CD4-positive, alpha-beta T cell treated with Interleukin-17A for 1 hour (primary cell): ENCODE measurements around the gene HSD17B2.
"Not testable (repeated sequence)": the region's sequence is repeated elsewhere in the genome, so short reads cannot be mapped to it uniquely, and the experiment has no call there.

Experiments used
- DNase-seq: peaks from one replicate; pipeline ENCODE4 v3.0.0-alpha.2; 2020

HSD17B2 gene

DNA sequence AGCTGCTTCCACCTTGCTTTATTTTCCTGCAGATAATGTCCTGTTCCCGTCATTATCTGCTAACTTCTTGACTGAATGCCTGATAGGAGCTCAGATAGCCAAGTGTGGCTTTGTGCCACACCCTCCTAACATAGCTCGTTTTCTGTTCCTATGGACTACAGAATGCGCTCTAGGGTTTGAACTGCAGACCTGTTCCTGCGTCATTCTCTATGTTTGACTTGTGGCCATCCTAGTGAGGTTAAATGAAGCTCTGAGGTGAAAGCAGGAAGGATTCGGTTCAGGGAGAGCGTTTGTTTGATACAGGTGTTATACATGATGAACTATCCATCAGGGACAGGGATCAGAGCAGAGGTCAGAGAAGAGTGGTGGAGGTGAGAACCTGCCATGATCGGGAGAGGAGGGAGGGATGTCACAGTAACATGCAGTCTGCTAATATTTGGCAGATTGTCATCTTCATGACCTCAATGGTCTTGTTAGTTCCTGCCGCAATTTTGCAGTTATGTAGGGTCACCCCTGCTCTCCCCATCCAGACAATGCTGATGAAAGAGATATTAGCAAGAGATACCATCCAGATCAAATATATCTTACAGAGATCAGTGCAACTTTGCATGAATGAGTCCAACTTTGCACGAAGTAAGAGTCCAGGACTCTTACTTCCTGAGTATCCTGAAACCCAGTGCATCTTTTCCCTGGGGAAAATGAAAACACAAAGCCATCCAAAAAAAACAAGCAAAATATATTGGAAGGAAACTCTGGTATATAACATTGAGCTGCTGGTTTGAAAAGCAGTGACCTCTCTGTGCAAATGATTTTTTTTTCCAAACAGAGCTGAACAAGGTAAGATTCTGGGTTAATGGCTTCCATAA, 102.1 kb downstream of the HSD17B2 start:
- DNase-seq = no peak

DNA sequence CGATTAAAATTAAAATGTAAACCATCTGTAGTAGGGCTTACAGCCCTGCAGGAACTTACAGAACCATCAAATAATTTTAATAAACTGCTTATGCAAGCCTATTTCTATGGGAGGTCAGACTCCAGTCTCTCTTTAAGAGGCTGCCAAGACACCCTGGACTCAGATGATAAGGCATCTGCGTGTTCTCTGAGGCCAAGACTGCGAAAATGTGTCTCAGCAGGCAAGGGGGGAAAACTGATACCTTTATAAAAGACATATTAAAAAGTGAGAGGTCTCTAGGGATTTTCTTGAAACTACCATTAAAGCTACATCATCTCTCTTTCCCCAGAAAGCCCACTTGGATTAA, 102.7 kb downstream of the HSD17B2 start:
- DNase-seq = no peak

DNA sequence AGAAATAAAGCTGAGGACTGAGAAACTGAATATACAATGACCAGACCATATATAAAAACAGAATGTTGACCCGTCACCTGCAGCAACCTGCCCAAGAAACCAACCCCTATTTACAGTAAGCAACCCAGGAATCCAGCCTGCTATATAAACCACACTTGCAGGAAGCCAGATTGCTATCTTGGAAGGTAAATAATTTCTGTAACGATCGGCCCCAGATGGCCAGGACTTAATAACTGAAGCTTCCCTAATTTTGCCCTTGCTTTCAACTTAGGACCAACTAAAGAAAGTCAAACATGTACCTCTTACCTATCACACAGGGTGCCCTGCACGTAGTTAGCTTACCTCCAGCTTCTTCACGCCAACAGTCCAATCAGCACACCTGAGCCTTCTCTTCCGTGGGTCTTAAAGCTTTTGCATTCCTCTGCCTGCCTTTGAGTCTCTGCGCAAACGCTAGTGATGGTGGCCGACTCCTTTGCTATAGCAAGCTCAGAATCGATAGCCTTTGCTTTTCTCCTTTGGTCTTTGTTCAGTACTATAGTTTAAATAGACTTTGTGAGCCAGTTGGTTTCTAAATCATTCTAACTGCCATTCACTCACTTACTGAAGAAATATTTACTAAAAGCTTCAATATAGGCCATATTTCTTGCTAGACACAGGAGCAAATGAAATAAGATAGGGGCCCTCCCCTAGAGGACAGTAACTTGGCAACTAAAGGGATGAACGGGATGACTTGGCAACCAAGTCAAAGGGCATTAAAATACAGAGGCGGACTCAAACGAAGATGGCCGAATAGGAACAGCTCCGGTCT, 103.6 kb downstream of the HSD17B2 start:
- DNase-seq = no peak

- not testable (repeated sequence) for DNase-seq
These were observed 104.2 kb downstream of the HSD17B2 start for GRCh38 chr16:82139286-82139571.

DNA sequence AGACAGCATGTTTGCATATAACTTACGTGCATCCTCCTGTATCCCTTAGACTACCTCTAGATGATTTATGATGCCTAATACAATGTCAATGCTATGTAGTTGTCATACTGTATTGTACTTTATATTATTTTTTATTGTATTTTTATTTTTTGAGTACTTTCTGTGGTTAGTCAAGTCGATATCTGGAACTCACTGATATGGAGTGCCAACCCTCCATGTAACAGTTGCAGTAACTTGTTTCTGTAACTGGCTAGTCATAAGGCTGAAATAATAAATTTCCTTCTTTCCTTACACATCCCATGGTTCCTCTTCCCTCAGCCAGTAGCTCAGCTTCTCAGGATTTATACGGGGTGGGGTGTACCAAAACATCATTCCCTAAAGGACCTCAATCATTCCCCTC, 111.5 kb downstream of the HSD17B2 start:
- no peak for DNase-seq

GRCh38 chr16:82146957-82147356, 111.9 kb downstream of the HSD17B2 start:
- DNase-seq = no peak

GRCh38 chr16:82147546-82147945, 112.5 kb downstream of the HSD17B2 start:
- no peak for DNase-seq
